Measurements from ENCODE around the gene RNF187. TPM values are rescaled to one million over a fixed set of nuclear protein-coding genes. Genes with fewer than 3 reads are reported as not detected.

The RNF187 gene
- total RNA-seq, 2 donors from 2014 or later: 69.5 to 106 TPM

GRCh38 chr1:228543396-228543795, 56.2 kb downstream of the RNF187 start:
- ATAC-seq (no peak), DNase-seq (ENCODE audit: low spot score) (no peak)
- Mint-ChIP-seq H3K27ac (no peak overlapping the region), H3K36me3 (no peaks in the 10 kb centered on the region), H3K4me1 (ENCODE audit: low read depth in 2 of 2) (no peaks in the 10 kb centered on the region), H3K27me3 (peaks cover 0 to 2% of the 10 kb centered on the region in 2 donors), H3K9me3 (no peaks in the 10 kb centered on the region), H3K4me3 (no peak overlapping the region)

DNA sequence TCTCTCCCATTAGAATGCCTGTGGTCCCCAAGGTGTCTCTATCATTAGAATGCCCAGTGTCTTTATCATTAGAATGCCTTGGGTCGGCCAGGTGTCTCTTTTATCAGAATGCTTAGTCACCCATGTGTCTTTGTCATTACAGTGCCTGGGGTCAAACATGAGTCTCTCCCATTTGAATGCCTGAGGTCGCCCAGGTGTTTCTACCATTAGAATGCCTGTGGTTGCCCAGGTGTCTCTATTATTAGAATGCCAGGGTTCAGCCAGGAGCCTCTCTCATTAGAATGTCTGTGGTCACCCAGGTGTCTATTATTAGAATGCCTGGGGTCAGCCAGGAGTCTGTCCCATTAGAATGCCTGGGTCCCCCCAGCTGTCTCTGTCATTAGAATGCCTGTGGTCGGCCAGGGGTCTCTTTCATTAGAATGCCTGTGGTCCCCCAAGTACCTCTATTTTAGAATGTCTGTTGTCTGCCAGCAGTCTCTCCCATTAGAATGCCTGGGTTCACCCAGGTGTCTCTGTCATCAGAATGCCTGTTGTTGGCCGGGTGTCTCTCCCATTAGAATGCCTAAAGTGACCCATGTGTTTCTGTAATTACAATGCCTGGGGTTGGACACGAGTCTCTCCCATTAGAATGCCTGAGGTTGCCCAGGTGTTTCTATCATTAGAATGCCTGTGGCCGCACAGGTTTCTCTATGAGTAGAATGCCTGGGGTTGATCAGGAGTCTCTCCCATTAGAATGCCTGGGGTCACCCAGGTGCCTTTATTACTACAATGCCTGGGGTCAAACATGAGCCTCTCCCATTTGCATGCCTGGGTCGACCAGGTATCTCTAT, 57.1 kb downstream of the RNF187 start:
- H3K4me1 Mint-ChIP-seq (ENCODE audit: low read depth in 2 of 2): no peaks in the 10 kb centered on the region
- H3K36me3 Mint-ChIP-seq: no peaks in the 10 kb centered on the region
- DNase-seq (ENCODE audit: low spot score) (no peak), ATAC-seq (no peak)
- no peak overlapping the region for H3K4me3 Mint-ChIP-seq
- H3K9me3 Mint-ChIP-seq: no peaks in the 10 kb centered on the region
- H3K27me3 Mint-ChIP-seq: peaks cover 0 to 2% of the 10 kb centered on the region in 2 donors
- H3K27ac Mint-ChIP-seq: no peak overlapping the region

DNA sequence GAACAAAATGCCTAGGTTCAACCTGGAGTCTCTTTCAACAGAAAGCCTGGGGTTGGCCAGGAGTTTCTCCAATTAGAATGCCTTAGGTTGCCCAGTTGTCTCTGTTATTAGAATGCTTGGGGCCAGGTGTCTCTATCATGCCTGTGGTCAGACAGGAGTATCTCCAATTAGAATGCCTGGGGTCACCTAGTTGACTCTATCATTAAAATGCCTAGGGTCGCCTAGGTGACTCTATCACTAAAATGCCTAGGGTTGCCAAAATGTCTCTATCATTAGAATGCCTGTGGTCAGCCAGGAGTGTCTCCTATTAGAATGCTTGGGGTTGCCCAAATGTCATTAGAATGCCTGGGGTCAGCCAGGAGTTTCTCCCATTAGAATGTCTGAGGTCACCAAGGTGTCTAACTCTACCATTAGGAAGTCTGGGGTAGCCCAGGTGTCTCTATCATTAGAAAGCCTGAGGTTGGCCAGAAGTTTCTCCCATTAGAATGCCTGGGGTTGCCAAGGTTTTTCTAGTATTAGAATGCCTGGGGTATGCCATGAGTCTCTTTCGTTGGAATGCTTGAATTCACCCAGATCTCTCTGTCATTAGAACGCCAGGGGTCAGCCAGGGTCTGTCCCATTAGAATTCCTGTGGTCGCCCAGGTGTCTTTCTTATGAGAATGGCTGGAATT, 57.9 kb downstream of the RNF187 start:
- no peak overlapping the region for H3K4me3 Mint-ChIP-seq
- ATAC-seq (no peak), DNase-seq (ENCODE audit: low spot score) (no peak)
- no peak overlapping the region for H3K27ac Mint-ChIP-seq
- H3K27me3 Mint-ChIP-seq: peaks cover 0 to 2% of the 10 kb centered on the region in 2 donors
- H3K36me3 Mint-ChIP-seq: no peaks in the 10 kb centered on the region
- no peaks in the 10 kb centered on the region for H3K9me3 Mint-ChIP-seq
- H3K4me1 Mint-ChIP-seq (ENCODE audit: low read depth in 2 of 2): no peaks in the 10 kb centered on the region

Other genes starting within 250 kb of the RNF187 start
- 10 to 100 TPM; 69.2 to 84.7 TPM for gene TRIM11, start 80.5 kb upstream of the RNF187 start, total RNA-seq
- 1 to 10 TPM; 2.0 to 2.2 TPM for gene TRIM17, start 70.5 kb upstream of the RNF187 start, total RNA-seq
- gene RHOU, start 248.1 kb downstream of the RNF187 start, total RNA-seq: 1 to 10 TPM in 1 of 2 donors, under 1 TPM in 1; 0.50 to 3.7 TPM